Measurements from ENCODE around the gene SH3RF2.

Gene SH3RF2

DNA sequence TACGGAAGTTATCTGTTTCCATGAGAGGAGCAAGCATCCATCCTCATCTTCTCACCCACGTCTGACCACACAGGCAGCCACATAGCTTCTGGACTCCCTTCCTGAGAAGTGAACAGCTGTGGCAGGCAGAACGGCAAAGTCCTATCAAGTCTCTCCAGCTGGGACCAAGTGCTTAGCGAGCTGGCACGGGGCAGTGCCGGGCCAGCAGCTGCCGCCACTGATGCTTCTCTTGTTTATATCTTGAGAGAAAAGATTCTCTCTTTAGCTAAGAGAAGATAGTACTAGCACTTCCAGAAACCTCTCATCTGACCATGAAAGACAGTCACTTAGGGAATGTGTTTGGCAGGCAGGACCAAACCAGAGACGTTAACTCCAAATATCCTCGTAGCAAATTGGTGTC, 131.8 kb downstream of the SH3RF2 start:
- TF ChIP-seq, protein P1, sequence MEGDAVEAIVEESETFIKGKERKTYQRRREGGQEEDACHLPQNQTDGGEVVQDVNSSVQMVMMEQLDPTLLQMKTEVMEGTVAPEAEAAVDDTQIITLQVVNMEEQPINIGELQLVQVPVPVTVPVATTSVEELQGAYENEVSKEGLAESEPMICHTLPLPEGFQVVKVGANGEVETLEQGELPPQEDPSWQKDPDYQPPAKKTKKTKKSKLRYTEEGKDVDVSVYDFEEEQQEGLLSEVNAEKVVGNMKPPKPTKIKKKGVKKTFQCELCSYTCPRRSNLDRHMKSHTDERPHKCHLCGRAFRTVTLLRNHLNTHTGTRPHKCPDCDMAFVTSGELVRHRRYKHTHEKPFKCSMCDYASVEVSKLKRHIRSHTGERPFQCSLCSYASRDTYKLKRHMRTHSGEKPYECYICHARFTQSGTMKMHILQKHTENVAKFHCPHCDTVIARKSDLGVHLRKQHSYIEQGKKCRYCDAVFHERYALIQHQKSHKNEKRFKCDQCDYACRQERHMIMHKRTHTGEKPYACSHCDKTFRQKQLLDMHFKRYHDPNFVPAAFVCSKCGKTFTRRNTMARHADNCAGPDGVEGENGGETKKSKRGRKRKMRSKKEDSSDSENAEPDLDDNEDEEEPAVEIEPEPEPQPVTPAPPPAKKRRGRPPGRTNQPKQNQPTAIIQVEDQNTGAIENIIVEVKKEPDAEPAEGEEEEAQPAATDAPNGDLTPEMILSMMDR (conservative IDR thresholded peaks at IDR 0.05; ENCODE audit: low read length): no peak
- no peak for DNase-seq (ENCODE audit: low read depth)

DNA sequence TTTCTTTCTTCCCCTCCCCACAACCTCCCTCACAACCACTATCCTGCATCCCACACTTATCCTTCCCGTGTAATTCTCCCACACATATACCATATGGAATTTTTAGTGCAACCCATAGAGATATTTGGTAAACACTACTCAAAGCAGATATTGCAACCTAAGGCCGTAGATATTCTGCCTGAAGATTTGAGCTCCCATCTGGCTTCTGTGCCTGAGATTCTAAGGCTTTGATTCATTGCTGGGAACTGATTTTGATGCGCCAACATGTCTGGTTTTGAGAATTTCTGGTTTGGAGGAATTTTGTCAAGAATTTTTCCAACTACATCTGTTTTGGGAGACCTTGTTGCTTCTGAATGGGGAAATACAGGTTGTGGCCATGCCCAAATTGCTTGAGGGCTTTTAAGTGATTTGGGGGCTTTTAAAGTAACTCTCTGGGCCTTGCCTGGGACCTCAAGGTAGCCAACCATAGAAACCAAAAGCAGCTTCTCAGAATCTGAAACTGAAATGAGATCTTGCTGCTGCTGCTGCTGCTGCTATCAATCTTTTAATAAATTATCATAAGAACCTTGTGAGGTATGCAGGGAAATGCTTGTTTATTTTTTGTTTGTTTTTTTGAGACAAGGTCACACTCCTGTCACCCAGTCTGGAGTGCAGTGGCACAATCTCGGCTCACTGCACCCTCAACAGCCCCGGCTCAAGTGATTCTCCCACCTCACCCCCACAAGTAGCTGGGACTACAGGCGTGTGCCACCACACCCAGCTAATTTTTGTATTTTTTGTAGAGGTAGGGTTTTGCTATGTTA, 132.8 kb downstream of the SH3RF2 start:
- no peak overlapping the region for H3K4me3 ChIP-seq (ENCODE audit: low read length)
- DNase-seq (ENCODE audit: low read depth): no peak
- TF ChIP-seq, protein P1 (conservative IDR thresholded peaks at IDR 0.05; ENCODE audit: low read length): no peak

More for the DNA sequence above, 131.8 kb downstream of the SH3RF2 start:
- no peak overlapping the region for H3K4me3 ChIP-seq (ENCODE audit: low read length)

DNA sequence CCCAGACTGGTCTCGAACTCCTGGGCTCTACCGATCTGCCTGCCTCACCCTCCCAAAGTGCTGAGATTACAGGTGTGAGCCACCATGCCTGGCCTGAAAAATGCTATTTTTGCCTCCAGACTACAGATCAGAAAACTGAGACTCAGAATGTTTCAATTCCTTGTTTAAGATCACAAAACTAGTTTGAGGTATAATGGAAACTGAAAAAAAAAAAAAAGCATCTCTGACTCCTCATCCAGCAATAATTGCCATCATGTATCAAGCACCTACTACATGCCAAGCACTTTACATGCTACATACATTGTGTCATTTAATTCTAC, 133.4 kb downstream of the SH3RF2 start:
- TF ChIP-seq, protein P1 (conservative IDR thresholded peaks at IDR 0.05; ENCODE audit: low read length): no peak
- no peak overlapping the region for H3K4me3 ChIP-seq (ENCODE audit: low read length)
- no peak for DNase-seq (ENCODE audit: low read depth)

DNA sequence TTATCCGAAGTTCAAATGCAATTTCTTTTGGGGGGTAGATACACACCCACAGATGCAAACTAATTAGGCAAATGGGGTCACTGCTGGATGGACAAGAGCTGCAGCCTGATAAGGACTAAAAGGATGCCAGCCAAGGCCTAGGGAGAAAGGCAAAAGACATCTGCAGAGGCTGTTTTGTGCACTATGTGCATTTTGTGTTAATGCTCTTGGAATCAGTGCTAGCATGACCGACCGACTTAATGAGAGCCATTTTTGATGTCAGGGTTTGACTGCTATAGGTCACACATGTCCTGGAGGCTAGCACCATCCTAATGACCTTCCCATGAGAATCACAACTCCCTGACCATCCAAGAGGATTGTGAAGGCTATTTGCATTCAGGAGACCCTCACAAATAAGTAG, 134.4 kb downstream of the SH3RF2 start:
- DNase-seq (ENCODE audit: low read depth): no peak
- TF ChIP-seq, protein P1 (conservative IDR thresholded peaks at IDR 0.05; ENCODE audit: low read length): no peak
- no peak overlapping the region for H3K4me3 ChIP-seq (ENCODE audit: low read length)

DNA sequence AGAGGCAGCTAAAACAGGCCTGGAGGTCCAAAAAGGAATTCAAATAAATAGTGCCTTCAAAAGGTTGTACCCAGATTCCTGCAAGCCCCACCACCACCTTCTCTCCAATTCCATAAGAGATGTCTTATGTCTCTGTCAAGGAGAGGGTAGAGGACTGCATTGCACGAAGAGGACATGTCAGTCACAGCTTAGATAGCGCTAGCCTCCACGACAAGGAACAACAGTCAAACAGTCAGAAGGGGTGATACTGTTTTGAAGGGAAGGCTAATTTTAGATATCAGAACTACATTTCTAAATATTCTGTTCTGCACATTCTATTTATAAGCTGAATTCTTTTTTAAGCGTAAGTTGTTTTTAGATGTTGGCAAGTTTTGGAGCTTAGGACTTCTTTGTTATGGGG, 134.8 kb downstream of the SH3RF2 start:
- no peak overlapping the region for H3K4me3 ChIP-seq (ENCODE audit: low read length)
- DNase-seq (ENCODE audit: low read depth): no peak
- TF ChIP-seq, protein P1 (conservative IDR thresholded peaks at IDR 0.05; ENCODE audit: low read length): no peak

DNA sequence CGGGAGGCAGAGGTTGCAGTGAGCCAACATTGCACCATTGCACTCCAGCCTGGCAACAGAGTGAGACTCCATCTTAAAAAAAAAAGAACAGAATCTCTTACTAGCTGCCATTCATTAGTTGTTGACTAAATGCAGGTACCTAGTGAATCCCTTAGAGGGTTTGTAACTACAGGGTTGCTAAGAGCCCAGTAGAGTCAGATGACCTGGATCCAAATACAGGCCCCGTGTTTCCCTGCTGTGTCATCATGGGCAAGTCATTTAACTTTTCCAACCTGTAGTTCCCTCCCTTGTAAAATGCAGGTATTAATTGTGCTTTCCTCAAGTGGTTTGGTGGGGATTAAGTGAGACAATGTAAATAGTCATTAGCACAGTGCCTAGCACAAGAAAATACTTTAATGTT, 136.2 kb downstream of the SH3RF2 start:
- no peak overlapping the region for H3K4me3 ChIP-seq (ENCODE audit: low read length)
- DNase-seq (ENCODE audit: low read depth): no peak
- TF ChIP-seq, protein P1 (conservative IDR thresholded peaks at IDR 0.05; ENCODE audit: low read length): no peak

DNA sequence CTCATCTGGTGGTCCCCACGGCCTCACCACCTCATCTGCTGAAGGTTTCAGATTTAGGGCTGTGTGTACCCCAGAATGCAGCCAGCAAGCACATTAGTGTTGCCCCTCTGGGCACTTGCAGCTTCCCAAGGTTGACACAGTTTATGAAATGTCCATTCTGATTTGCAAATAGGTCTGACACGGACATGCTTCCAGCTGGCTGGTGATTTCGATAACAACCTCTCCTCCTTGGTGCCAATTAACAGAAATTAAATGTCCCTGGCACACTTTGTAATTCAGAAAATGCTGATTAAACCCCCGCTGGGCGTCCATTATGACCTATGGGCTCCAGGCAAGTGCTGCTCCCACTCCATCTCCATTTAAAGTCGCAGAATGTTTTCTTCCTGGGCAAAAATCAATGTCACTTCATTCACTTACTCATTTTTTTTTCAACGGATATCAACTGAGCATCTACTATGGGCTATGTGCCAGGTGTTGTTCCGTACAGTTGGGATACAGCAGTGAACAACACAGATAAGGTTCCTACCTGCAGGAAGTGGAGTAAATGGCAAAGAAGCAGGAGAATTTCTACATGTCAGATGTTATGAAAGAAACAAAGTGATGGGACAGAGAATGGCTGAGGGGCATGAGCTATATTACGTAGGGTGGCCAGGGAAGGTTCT, 137.0 kb downstream of the SH3RF2 start:
- DNase-seq (ENCODE audit: low read depth): no peak
- H3K4me3 ChIP-seq (ENCODE audit: low read length): no peak overlapping the region
- TF ChIP-seq, protein P1 (conservative IDR thresholded peaks at IDR 0.05; ENCODE audit: low read length): no peak

All from AG10803 (cell line).